Stomach (tissue), 4 donors: ENCODE measurements around the gene FAM131B.

Source experiments
- CTCF ChIP-seq, 7 experiments: fragments of 450-650 bp in 4 of 7; fragments of 200-600 bp in 3 of 7; sonication (generic) in 3 of 7; IDR thresholded peaks; one replicate each; pipeline ENCODE4 v1.5.1; 2016 to 2019; ENCODE audit warnings: antibody characterized with exemption in 7 of 7, control low read depth in 2 of 7, mild to moderate bottlenecking in 1 of 7
- EP300 ChIP-seq: sonication (generic); formaldehyde crosslinking; IDR thresholded peaks from one replicate; pipeline ENCODE4 v1.6.1; 2017; ENCODE audit warnings: antibody characterized with exemption
- POLR2A ChIP-seq, 4 donors: fragments of 450-650 bp; IDR thresholded peaks; one replicate each; pipeline ENCODE4 v1.6.1; 2016; ENCODE audit warnings: antibody characterized with exemption in 4 of 4, control low read depth in 2 of 4, mild to moderate bottlenecking in 1 of 4, moderate library complexity in 1 of 4

- TF ChIP-seq POLR2A (IDR thresholded peaks at IDR 0.05) (no peak), CTCF (IDR thresholded peaks at IDR 0.05) (no peak), EP300 (no peak)
Measured at GRCh38 chr7:143354965-143355364, 7.5 kb downstream of the FAM131B start.
